Upper lobe of right lung (tissue), 1 donor: ENCODE measurements around the gene FGF13. TPM values are rescaled to one million over a fixed set of nuclear protein-coding genes. Genes with fewer than 3 reads are reported as not detected.

ENCODE experiments used
- ATAC-seq: fragments of 200-7000 bp; cut with Tn5 transposase; one replicate; pipeline ENCODE4 v1.9.1; 2020; ENCODE audit warnings: mild to moderate bottlenecking, moderate library complexity
- DNase-seq: peaks from one replicate; pipeline ENCODE4 v3.0.0-alpha.2; 2020
- H3K27ac ChIP-seq: fragments of 200-600 bp; one replicate; pipeline ENCODE4 v1.8.0; 2022
- H3K27me3 ChIP-seq: fragments of 200-600 bp; one replicate; pipeline ENCODE4 v1.8.0; 2022; ENCODE audit warnings: mild to moderate bottlenecking
- H3K36me3 ChIP-seq: fragments of 200-600 bp; one replicate; pipeline ENCODE4 v1.8.0; 2022
- H3K4me1 ChIP-seq: fragments of 200-600 bp; one replicate; pipeline ENCODE4 v1.8.0; 2022
- H3K4me3 ChIP-seq: fragments of 200-600 bp; one replicate; pipeline ENCODE4 v1.8.0; 2022; ENCODE audit warnings: mild to moderate bottlenecking
- H3K9me3 ChIP-seq: fragments of 200-600 bp; one replicate; pipeline ENCODE4 v1.8.0; 2022
- CTCF ChIP-seq: fragments of 200-600 bp; IDR thresholded peaks from one replicate; pipeline ENCODE4 v1.8.0; 2022; ENCODE audit warnings: antibody characterized with exemption
- intact Hi-C: fragments of 100-400 bp; cut with DNase I; formaldehyde crosslinking; loops from one replicate; pipeline ENCODE4 v1.11.0; 2022
- total RNA-seq: library from RNA; stranded (reverse); fragmentation: NEBNext Ultra II Directional; extraction: Animal tissue kit (Norgen Biotek cat#: 25700); gene quantifications from one replicate; pipeline ENCODE4 v1.2.1, GENCODE V29; 2021
- donor health status: DM: no; HTN: yes; CAD: no; lungs with severe emphysema.

Gene FGF13
- total RNA-seq, 1 donor from 2014 or later, result 3.2 TPM

DNA sequence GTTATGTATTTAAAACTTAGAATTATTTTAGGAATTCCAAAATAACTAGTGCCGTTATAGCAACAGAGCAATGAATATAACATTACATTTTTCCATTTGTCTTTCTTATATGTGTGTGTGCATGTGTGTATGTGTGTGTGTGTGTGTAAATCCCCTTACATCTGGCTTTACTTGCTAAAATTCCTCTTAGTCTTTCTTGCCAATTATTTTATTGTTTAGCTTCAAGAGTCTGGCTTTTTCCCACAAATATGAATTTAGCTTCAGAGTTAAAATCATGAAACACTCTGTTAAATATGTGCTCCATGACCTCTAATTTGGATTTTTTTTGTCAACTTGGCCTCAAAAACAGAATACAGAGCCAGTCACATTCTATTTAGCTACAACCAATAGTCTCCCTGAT is 18.9 kb downstream of the FGF13 start:
- Histone ChIP-seq H3K9me3 (no peaks in the 10 kb centered on the region), H3K4me3 (no peak overlapping the region), H3K4me1 (no peaks in the 10 kb centered on the region), H3K27ac (no peak overlapping the region), H3K27me3 (no peaks in the 10 kb centered on the region), H3K36me3 (no peaks in the 10 kb centered on the region)
- ATAC-seq, result no peak
- no peak for DNase-seq
- intact Hi-C loops, result no loop called here
- TF ChIP-seq CTCF, result no peak

DNA sequence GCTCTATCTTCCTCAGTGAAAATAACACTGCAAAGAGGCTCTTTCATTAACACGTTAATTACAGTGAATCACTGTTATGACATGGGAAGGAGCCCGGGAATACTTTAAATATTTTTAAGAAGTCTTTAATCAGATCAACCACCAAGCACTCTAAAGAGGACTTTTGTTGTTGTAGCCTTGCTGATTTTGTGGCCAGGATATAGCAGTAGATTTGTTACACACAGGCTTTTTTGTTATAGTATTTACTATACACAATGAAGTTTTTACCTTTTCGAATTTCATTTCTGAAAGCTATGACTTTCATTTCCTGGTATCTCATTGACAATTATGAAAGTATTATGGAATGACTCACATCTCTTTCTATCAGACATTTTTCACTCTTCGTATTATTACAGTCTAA is 20.3 kb downstream of the FGF13 start:
- no peaks in the 10 kb centered on the region for H3K9me3 ChIP-seq
- no peaks in the 10 kb centered on the region for H3K27me3 ChIP-seq
- no peaks in the 10 kb centered on the region for H3K36me3 ChIP-seq
- DNase-seq (no peak), ATAC-seq (no peak)
- H3K4me1 ChIP-seq, result no peaks in the 10 kb centered on the region
- intact Hi-C loops, result no loop called here
- no peak overlapping the region for H3K4me3 ChIP-seq
- no peak for TF ChIP-seq CTCF
- no peak overlapping the region for H3K27ac ChIP-seq

- Histone ChIP-seq H3K36me3 (no peaks in the 10 kb centered on the region), H3K9me3 (no peaks in the 10 kb centered on the region), H3K4me3 (no peak overlapping the region), H3K27ac (no peak overlapping the region), H3K27me3 (no peaks in the 10 kb centered on the region), H3K4me1 (no peaks in the 10 kb centered on the region)
- intact Hi-C loops, result no loop called here
- no peak for TF ChIP-seq CTCF
- DNase-seq (no peak), ATAC-seq (no peak)
These were observed 20.9 kb downstream of the FGF13 start for GRCh38 chrX:138690591-138690990.

GRCh38 chrX:138683600-138683999 is 27.9 kb downstream of the FGF13 start:
- no peak overlapping the region for H3K4me3 ChIP-seq
- DNase-seq (no peak), ATAC-seq (no peak)
- intact Hi-C loops, result no loop called here
- no peak overlapping the region for H3K27ac ChIP-seq
- H3K9me3 ChIP-seq, result no peaks in the 10 kb centered on the region
- TF ChIP-seq CTCF, result no peak
- no peaks in the 10 kb centered on the region for H3K36me3 ChIP-seq
- no peaks in the 10 kb centered on the region for H3K27me3 ChIP-seq
- no peaks in the 10 kb centered on the region for H3K4me1 ChIP-seq

- Histone ChIP-seq H3K4me3 (no peak overlapping the region), H3K27me3 (no peaks in the 10 kb centered on the region), H3K27ac (no peak overlapping the region), H3K4me1 (no peaks in the 10 kb centered on the region), H3K9me3 (no peaks in the 10 kb centered on the region), H3K36me3 (no peaks in the 10 kb centered on the region)
- intact Hi-C loops, result no loop called here
- ATAC-seq (no peak), DNase-seq (no peak)
- no peak for TF ChIP-seq CTCF
These were observed 41.8 kb downstream of the FGF13 start for GRCh38 chrX:138669693-138670092.

DNA sequence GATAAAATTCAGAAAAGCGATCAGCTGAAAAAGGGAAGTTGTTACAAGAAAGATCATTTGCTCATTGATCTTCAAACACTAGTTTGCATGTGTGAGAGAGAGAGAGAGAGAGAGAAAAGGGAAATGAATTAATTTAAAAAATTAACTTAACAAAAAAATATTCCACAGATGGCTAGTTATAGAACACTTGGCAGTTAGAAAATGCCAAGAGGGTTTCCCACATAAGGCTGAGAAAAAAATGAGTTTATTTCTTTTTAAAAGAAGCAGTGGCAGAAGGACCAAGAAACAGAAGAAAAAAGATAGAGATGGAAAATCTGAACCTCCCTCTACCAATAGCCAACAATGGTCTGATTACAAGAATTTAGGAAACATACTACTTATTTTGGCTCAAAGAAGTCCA is 47.1 kb downstream of the FGF13 start:
- no peak for ATAC-seq
- intact Hi-C loops, result no loop called here
- no peaks in the 10 kb centered on the region for H3K4me1 ChIP-seq
- H3K4me3 ChIP-seq, result no peak overlapping the region
- H3K27me3 ChIP-seq, result no peaks in the 10 kb centered on the region
- DNase-seq, result no peak
- H3K27ac ChIP-seq, result no peak overlapping the region
- no peaks in the 10 kb centered on the region for H3K9me3 ChIP-seq
- TF ChIP-seq CTCF, result no peak
- H3K36me3 ChIP-seq, result no peaks in the 10 kb centered on the region
